H9 (cell line): ENCODE data around the gene CDC25B. TPM values are rescaled to one million over a fixed set of nuclear protein-coding genes. Genes with fewer than 3 reads are reported as not detected.

Experiments
- DNase-seq: peaks from one replicate; pipeline ENCODE4 v3.0.0-alpha.2; 2017
- H2AFZ ChIP-seq: one replicate; pipeline ENCODE4 v1.6.1; 2013; ENCODE audit warnings: mild to moderate bottlenecking, low read length, control low read depth, moderate library complexity
- H2AK5ac ChIP-seq: 2 replicates; pipeline ENCODE4 v1.6.1; 2013; ENCODE audit warnings: low read length, control low read depth, mixed read lengths; ENCODE audit not compliant: insufficient read length
- H2BK120ac ChIP-seq: one replicate; pipeline ENCODE4 v1.6.1; 2013; ENCODE audit warnings: low read depth, mild to moderate bottlenecking, low read length, control low read depth, inconsistent platforms; ENCODE audit not compliant: poor library complexity, severe bottlenecking
- H2BK12ac ChIP-seq: 2 replicates; pipeline ENCODE4 v1.6.1; 2013; ENCODE audit warnings: low read length, control low read depth, mixed read lengths, low read depth; ENCODE audit not compliant: insufficient read length
- H2BK15ac ChIP-seq: 2 replicates; pipeline ENCODE4 v1.6.1; 2013; ENCODE audit warnings: low read depth, low read length, control low read depth
- H2BK20ac ChIP-seq: one replicate; pipeline ENCODE4 v1.6.1; 2013; ENCODE audit warnings: low read depth, mild to moderate bottlenecking, low read length, control low read depth, inconsistent platforms; ENCODE audit not compliant: poor library complexity, severe bottlenecking
- H2BK5ac ChIP-seq: 2 replicates; pipeline ENCODE4 v1.6.1; 2013; ENCODE audit warnings: low read length, control low read depth, mixed read lengths; ENCODE audit not compliant: insufficient read length
- H3K14ac ChIP-seq: 2 replicates; pipeline ENCODE4 v1.6.1; 2013; ENCODE audit warnings: low read length, control low read depth; ENCODE audit not compliant: insufficient read depth
- H3K18ac ChIP-seq: 2 replicates; pipeline ENCODE4 v1.6.1; 2013; ENCODE audit warnings: low read depth, mild to moderate bottlenecking, mixed read lengths, low read length, control low read depth; ENCODE audit not compliant: insufficient read length
- H3K23ac ChIP-seq: 2 replicates; pipeline ENCODE4 v1.6.1; 2013; ENCODE audit warnings: low read length, control low read depth, mixed read lengths, low read depth; ENCODE audit not compliant: insufficient read length
- H3K23me2 ChIP-seq: 2 replicates; pipeline ENCODE4 v1.6.1; 2013; ENCODE audit warnings: low read depth, mild to moderate bottlenecking, mixed read lengths, low read length, control low read depth; ENCODE audit not compliant: insufficient read length, poor library complexity, severe bottlenecking
- H3K27ac ChIP-seq: 2 replicates; pipeline ENCODE4 v1.5.1; 2013; ENCODE audit warnings: low read length, control low read depth, mixed read lengths, low read depth; ENCODE audit not compliant: insufficient read length
- H3K27me3 ChIP-seq: 2 replicates; pipeline ENCODE4 v1.6.1; 2013; ENCODE audit warnings: low read length, control low read depth, inconsistent platforms; ENCODE audit not compliant: insufficient read depth
- H3K4ac ChIP-seq: 2 replicates; pipeline ENCODE4 v1.6.1; 2013; ENCODE audit warnings: low read depth, mild to moderate bottlenecking, control low read depth, inconsistent platforms, low read length, moderate library complexity
- H3K4me1 ChIP-seq: 2 replicates; pipeline ENCODE4 v1.6.1; 2013; ENCODE audit warnings: low read length, control low read depth, inconsistent platforms; ENCODE audit not compliant: insufficient read depth
- H3K4me2 ChIP-seq: 2 replicates; pipeline ENCODE4 v1.6.1; 2013; ENCODE audit warnings: low read length, control low read depth, mixed read lengths; ENCODE audit not compliant: insufficient read length, insufficient read depth
- H3K56ac ChIP-seq: 2 replicates; pipeline ENCODE4 v1.6.1; 2013; ENCODE audit warnings: low read depth, mild to moderate bottlenecking, mixed read lengths, low read length, control low read depth; ENCODE audit not compliant: insufficient read length
- H3K79me1 ChIP-seq: 2 replicates; pipeline ENCODE4 v1.6.1; 2013; ENCODE audit warnings: low read depth, mild to moderate bottlenecking, moderate library complexity, low read length, control low read depth, inconsistent platforms; ENCODE audit not compliant: insufficient read depth, poor library complexity, severe bottlenecking
- H3K79me2 ChIP-seq: 2 replicates; pipeline ENCODE4 v1.6.1; 2013; ENCODE audit warnings: low read length, control low read depth, inconsistent platforms; ENCODE audit not compliant: insufficient read depth
- H3K9ac ChIP-seq: 2 replicates; pipeline ENCODE4 v1.6.1; 2013; ENCODE audit warnings: low read length, control low read depth, mixed read lengths; ENCODE audit not compliant: insufficient read length; ENCODE audit errors: extremely low read depth
- H3K9me3 ChIP-seq: one replicate; pipeline ENCODE4 v1.6.1; 2013; ENCODE audit warnings: low read depth, low read length, inconsistent platforms; ENCODE audit not compliant: control insufficient read depth
- H3T11ph ChIP-seq: one replicate; pipeline ENCODE4 v1.6.1; 2013; ENCODE audit warnings: mild to moderate bottlenecking, low read length, control low read depth, inconsistent platforms
- H4K20me1 ChIP-seq: one replicate; pipeline ENCODE4 v1.6.1; 2013; ENCODE audit not compliant: control insufficient read depth, insufficient read length, insufficient read depth
- H4K5ac ChIP-seq: 2 replicates; pipeline ENCODE4 v1.6.1; 2013; ENCODE audit warnings: low read depth, mild to moderate bottlenecking, mixed read lengths, low read length, control low read depth; ENCODE audit not compliant: insufficient read length
- H4K8ac ChIP-seq: replicated peaks from 2 replicates; pipeline ENCODE4 v1.6.1; 2013; ENCODE audit warnings: low read length, control low read depth, mixed read lengths, low read depth; ENCODE audit not compliant: insufficient read length
- H4K91ac ChIP-seq: 2 replicates; pipeline ENCODE4 v1.6.1; 2013; ENCODE audit warnings: low read depth, mild to moderate bottlenecking, moderate library complexity, mixed read lengths, low read length, control low read depth; ENCODE audit not compliant: insufficient read length
- H3K27ac Mint-ChIP-seq, 3 experiments: 2 replicates in 2 of 3; 3 replicates in 1 of 3; pipeline ENCODE4 v1.8.0; 2020 to 2021; ENCODE audit warnings: mixed read lengths in 3 of 3, mild to moderate bottlenecking in 1 of 3, moderate library complexity in 1 of 3
- H3K27me3 Mint-ChIP-seq: 2 replicates; pipeline ENCODE4 v1.8.0; 2021; ENCODE audit warnings: low read depth, mild to moderate bottlenecking, moderate library complexity, mixed read lengths
- H3K36me3 Mint-ChIP-seq, 3 experiments: 2 replicates in 2 of 3; 3 replicates in 1 of 3; pipeline ENCODE4 v1.8.0; 2020 to 2021; ENCODE audit warnings: low read depth in 3 of 3, mixed read lengths in 3 of 3; ENCODE audit not compliant: insufficient read depth in 1 of 3
- H3K4me1 Mint-ChIP-seq, 2 experiments: 2 replicates each; pipeline ENCODE4 v1.8.0; 2020; ENCODE audit warnings: mixed read lengths in 2 of 2
- H3K4me3 Mint-ChIP-seq, 2 experiments: 2 replicates in 1 of 2; 3 replicates in 1 of 2; pipeline ENCODE4 v1.8.0; 2020 to 2021; ENCODE audit warnings: mild to moderate bottlenecking in 2 of 2, mixed read lengths in 2 of 2, moderate library complexity in 1 of 2
- H3K9me3 Mint-ChIP-seq, 2 experiments: 2 replicates in 1 of 2; 3 replicates in 1 of 2; pipeline ENCODE4 v1.8.0; 2020; ENCODE audit warnings: mild to moderate bottlenecking in 2 of 2, mixed read lengths in 2 of 2, moderate library complexity in 1 of 2
- CTCF ChIP-seq: fragments of 200-600 bp; sonication (generic); conservative IDR thresholded peaks from 3 replicates; pipeline ENCODE4 v1.8.0; 2021; ENCODE audit warnings: antibody characterized with exemption, mild to moderate bottlenecking
- WGBS: extraction: QIAGEN DNeasy Blood & Tissue Kit; methylation state at CpG from one replicate; pipeline ENCODE4 v1.1.7; 2013; ENCODE audit warnings: missing lambda C conversion rate, low lambda C conversion rate, mixed read lengths; ENCODE audit not compliant: insufficient read length; ENCODE audit errors: extremely low coverage; 5-methylcytosine and 5-hydroxymethylcytosine counted together
- total RNA-seq: library from RNA; stranded (reverse); gene quantifications from 2 replicates; pipeline ENCODE4 v1.2.1, GENCODE V29; 2021

Gene CDC25B
- total RNA-seq, 1 experiment from 2014 or later: 24.0 TPM

DNA sequence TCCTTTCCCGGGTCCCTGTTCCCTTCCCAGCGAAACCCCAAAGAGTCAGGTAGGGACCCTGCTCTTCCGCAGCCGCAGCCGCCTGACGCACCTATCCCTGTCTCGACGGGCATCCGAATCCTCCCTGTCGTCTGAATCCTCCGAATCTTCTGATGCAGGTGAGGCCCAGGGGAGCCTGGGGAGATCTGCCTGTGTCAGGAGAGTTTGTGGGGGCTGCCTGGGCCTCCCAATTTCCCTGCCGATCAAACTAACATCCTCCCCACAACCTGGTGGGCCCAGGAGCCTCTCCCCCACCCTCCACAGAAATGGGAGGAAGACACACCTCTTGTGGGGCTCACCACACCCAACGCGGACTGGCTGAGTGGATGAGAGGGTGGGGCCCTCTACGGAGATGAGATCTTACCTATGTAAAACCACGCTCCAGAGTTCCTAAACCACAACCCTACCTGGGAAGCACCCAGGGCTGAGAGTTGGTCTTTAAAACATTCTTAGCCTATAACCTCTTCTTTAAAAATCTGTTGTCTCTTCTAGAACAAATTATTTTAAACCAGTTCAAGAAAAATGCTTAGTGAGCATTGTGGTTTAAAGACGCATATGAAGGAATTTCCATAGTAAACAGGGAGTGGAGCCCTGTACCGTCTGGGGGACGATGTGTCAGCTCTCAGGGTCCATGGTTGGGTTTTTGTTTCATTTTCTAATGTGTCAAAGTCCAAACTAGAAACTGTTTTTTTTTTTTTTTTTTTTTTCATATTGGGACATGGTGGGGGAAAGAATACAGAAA lies 1.7 kb downstream of the CDC25B start:
- no peak for TF ChIP-seq CTCF
- no peak overlapping the region for H2AFZ ChIP-seq
- no peak overlapping the region for H4K91ac ChIP-seq
- H3K4me3 Mint-ChIP-seq: peak overlapping the region; percentile 73 to 92
- no peak overlapping the region for H3K27ac ChIP-seq
- no peak for DNase-seq
- H3K14ac ChIP-seq: no peak overlapping the region
- no CpG with 5 or more reads among the region's 19 CpGs for WGBS
- no peak overlapping the region for H2BK120ac ChIP-seq
- H3K27me3 Mint-ChIP-seq: peaks cover 15% of the 10 kb centered on the region
- no peak overlapping the region for H3T11ph ChIP-seq
- no peaks in the 10 kb centered on the region for H3K27me3 ChIP-seq
- peaks cover 13 to 24% (median 18%) of the 10 kb centered on the region in 3 experiments for H3K36me3 Mint-ChIP-seq
- H3K9ac ChIP-seq: no peak overlapping the region
- H3K27ac Mint-ChIP-seq: peak overlapping the region in 2 of 3 experiments; percentile 31 to 89; a peak in 2 of 7 replicates
- no peak overlapping the region for H3K18ac ChIP-seq
- H2AK5ac ChIP-seq: no peak overlapping the region
- no peaks in the 10 kb centered on the region for H3K9me3 Mint-ChIP-seq
- no peaks in the 10 kb centered on the region for H3K9me3 ChIP-seq
- H3K4me1 Mint-ChIP-seq: peaks cover 42 to 55% of the 10 kb centered on the region in 2 experiments
- H3K4ac ChIP-seq: no peak overlapping the region
- H4K20me1 ChIP-seq: no peaks in the 10 kb centered on the region
- no peak overlapping the region for H4K8ac ChIP-seq
- H3K56ac ChIP-seq: no peak overlapping the region
- H2BK15ac ChIP-seq: no peak overlapping the region
- H3K4me1 ChIP-seq: no peaks in the 10 kb centered on the region; the same call in 1 of the 2 replicates
- no peak overlapping the region for H2BK5ac ChIP-seq
- H3K23me2 ChIP-seq: peaks cover 19% of the 10 kb centered on the region
- peak overlapping the region; percentile 35 for H3K4me2 ChIP-seq
- no peak overlapping the region for H2BK12ac ChIP-seq
- H3K23ac ChIP-seq: no peak overlapping the region
- no peak overlapping the region for H4K5ac ChIP-seq
- no peaks in the 10 kb centered on the region for H3K79me2 ChIP-seq
- H2BK20ac ChIP-seq: no peak overlapping the region
- H3K79me1 ChIP-seq: no peaks in the 10 kb centered on the region
